RWPE2 (cell line): ENCODE measurements around the gene CEP112.

Experiments
- ATAC-seq: fragments of 200-7000 bp; cut with Tn5 transposase; 3 replicates; pipeline ENCODE4 v1.9.1; 2021; ENCODE audit warnings: low read depth
- DNase-seq: peaks from one replicate; pipeline ENCODE4 v3.0.0-alpha.2; 2020; ENCODE audit warnings: low spot score
- H3K27ac ChIP-seq: fragments of 450-650 bp; 2 replicates; pipeline ENCODE4 v1.5.1; 2017; ENCODE audit warnings: mild to moderate bottlenecking; ENCODE audit not compliant: poor library complexity, severe bottlenecking
- H3K27me3 ChIP-seq: fragments of 250-450 bp; sonication (Bioruptor Pico); 2 replicates; pipeline ENCODE4 v1.5.1; 2021; ENCODE audit warnings: mild to moderate bottlenecking, moderate library complexity; ENCODE audit not compliant: insufficient read depth, poor library complexity, severe bottlenecking
- H3K36me3 ChIP-seq: fragments of 250-450 bp; sonication (Bioruptor Pico); 2 replicates; pipeline ENCODE4 v1.5.1; 2020; ENCODE audit warnings: low read depth, mild to moderate bottlenecking, moderate library complexity
- H3K4me1 ChIP-seq: fragments of 250-450 bp; sonication (Bioruptor Pico); 2 replicates; pipeline ENCODE4 v1.5.1; 2021; ENCODE audit warnings: mild to moderate bottlenecking, moderate library complexity; ENCODE audit not compliant: insufficient read depth, poor library complexity, severe bottlenecking
- H3K4me3 ChIP-seq: fragments of 250-450 bp; sonication (Bioruptor Pico); 2 replicates; pipeline ENCODE4 v1.5.1; 2021; ENCODE audit warnings: mild to moderate bottlenecking, moderate library complexity; ENCODE audit not compliant: severe bottlenecking
- H3K9me3 ChIP-seq: fragments of 250-450 bp; sonication (Bioruptor Pico); 2 replicates; pipeline ENCODE4 v1.5.1; 2021; ENCODE audit warnings: mild to moderate bottlenecking, moderate library complexity; ENCODE audit not compliant: severe bottlenecking
- CTCF ChIP-seq: fragments of 450-650 bp; IDR thresholded peaks from one replicate; pipeline ENCODE4 v1.5.1; 2017; ENCODE audit warnings: mild to moderate bottlenecking, moderate library complexity; ENCODE audit not compliant: poor library complexity, severe bottlenecking

CEP112 gene

GRCh38 chr17:66178642-66179041 lies 13.3 kb downstream of the CEP112 start:
- H3K9me3 ChIP-seq = no peaks in the 10 kb centered on the region
- no peak overlapping the region for H3K27ac ChIP-seq
- H3K4me1 ChIP-seq = no peaks in the 10 kb centered on the region
- no peak overlapping the region for H3K4me3 ChIP-seq
- DNase-seq = no peak
- TF ChIP-seq CTCF = no peak
- no peak for ATAC-seq
- H3K27me3 ChIP-seq = no peaks in the 10 kb centered on the region
- peaks cover 31% of the 10 kb centered on the region for H3K36me3 ChIP-seq

GRCh38 chr17:66177048-66177447 lies 14.9 kb downstream of the CEP112 start:
- no peaks in the 10 kb centered on the region for H3K4me1 ChIP-seq
- H3K27ac ChIP-seq = no peak overlapping the region
- peaks cover 18% of the 10 kb centered on the region for H3K36me3 ChIP-seq
- TF ChIP-seq CTCF = no peak
- H3K27me3 ChIP-seq = no peaks in the 10 kb centered on the region
- ATAC-seq (no peak), DNase-seq (no peak)
- H3K9me3 ChIP-seq = no peaks in the 10 kb centered on the region
- H3K4me3 ChIP-seq = no peak overlapping the region

GRCh38 chr17:66175892-66176291 lies 16.0 kb downstream of the CEP112 start:
- peaks cover 10% of the 10 kb centered on the region for H3K36me3 ChIP-seq
- no peak for TF ChIP-seq CTCF
- ATAC-seq (no peak), DNase-seq (no peak)
- no peaks in the 10 kb centered on the region for H3K4me1 ChIP-seq
- H3K4me3 ChIP-seq = no peak overlapping the region
- no peaks in the 10 kb centered on the region for H3K9me3 ChIP-seq
- H3K27ac ChIP-seq = no peak overlapping the region
- no peaks in the 10 kb centered on the region for H3K27me3 ChIP-seq

DNA sequence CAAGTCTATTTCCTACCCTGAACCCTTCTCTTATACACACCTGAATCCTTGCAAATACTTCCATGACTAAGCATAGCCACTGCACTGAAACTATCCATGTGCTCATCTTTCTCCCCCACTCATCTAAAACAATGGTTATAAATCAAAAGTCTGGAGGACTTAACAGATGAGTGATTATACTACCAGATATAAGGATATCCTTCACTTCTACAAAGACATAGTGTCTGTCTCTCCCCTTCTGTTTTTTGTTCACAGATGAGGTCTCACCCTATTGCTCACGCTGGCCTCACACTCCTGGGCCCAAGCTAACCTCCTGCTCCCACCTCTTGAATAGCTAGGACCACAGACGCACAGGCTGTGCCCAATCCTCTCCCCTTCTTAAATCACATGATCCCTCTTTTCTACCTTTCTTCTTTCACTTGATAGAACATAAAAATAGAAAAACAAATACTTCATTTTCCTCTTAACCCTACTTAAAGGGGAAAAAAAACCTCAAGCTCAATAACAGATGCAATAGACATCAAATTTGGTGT lies 19.2 kb downstream of the CEP112 start:
- Histone ChIP-seq H3K27ac (no peak overlapping the region), H3K4me3 (no peak overlapping the region), H3K9me3 (no peaks in the 10 kb centered on the region), H3K4me1 (no peaks in the 10 kb centered on the region), H3K27me3 (no peaks in the 10 kb centered on the region), H3K36me3 (peaks cover 5% of the 10 kb centered on the region; the same call in 1 of the 2 replicates)
- no peak for TF ChIP-seq CTCF
- no peak for ATAC-seq
- DNase-seq = no peak

DNA sequence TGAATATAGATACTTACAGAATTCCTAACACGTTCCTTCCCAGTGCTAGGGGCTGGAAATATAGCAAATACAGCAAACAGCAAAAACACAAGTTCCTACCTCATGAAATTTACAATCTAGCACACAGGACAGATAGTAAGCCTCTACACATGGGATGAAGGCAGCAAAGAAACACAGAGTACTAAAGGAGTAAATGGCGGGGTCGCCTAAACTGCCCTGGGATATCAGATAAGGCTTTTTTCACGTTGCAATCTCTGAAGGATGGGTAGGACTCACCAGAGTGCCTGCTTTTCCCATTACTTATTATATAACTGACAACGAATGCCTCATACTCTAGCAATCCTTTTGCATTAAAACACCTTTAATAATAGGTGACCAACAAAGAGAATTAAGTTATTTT lies 19.8 kb downstream of the CEP112 start:
- H3K27ac ChIP-seq = no peak overlapping the region
- TF ChIP-seq CTCF = no peak
- no peak overlapping the region for H3K4me3 ChIP-seq
- peaks cover 5% of the 10 kb centered on the region; the same call in 1 of the 2 replicates for H3K36me3 ChIP-seq
- no peak for DNase-seq
- H3K27me3 ChIP-seq = no peaks in the 10 kb centered on the region
- no peak for ATAC-seq
- H3K9me3 ChIP-seq = no peaks in the 10 kb centered on the region
- no peaks in the 10 kb centered on the region for H3K4me1 ChIP-seq
